ENCODE data around the gene CNTNAP2.
"Not testable (repeated sequence)": the region's sequence is repeated elsewhere in the genome, so short reads cannot be mapped to it uniquely, and the experiment has no call there.

CNTNAP2 gene

GRCh38 chr7:147651601-147652000 lies 1535.0 kb downstream of the CNTNAP2 start:
- DNase-seq (ENCODE audit: low spot score), result no peak

GRCh38 chr7:147653456-147653855 lies 1536.9 kb downstream of the CNTNAP2 start:
- no peak for DNase-seq (ENCODE audit: low spot score)

GRCh38 chr7:147658392-147658967 lies 1541.9 kb downstream of the CNTNAP2 start:
- DNase-seq (ENCODE audit: low spot score), result no peak

- no peak for DNase-seq (ENCODE audit: low spot score)
These were observed 1542.7 kb downstream of the CNTNAP2 start for GRCh38 chr7:147659036-147659995.

- no peak for DNase-seq (ENCODE audit: low spot score)
These were observed 1547.9 kb downstream of the CNTNAP2 start for GRCh38 chr7:147664541-147664940.

- DNase-seq (ENCODE audit: low spot score), result no peak
These were observed 1554.2 kb downstream of the CNTNAP2 start for GRCh38 chr7:147670759-147671158.

GRCh38 chr7:147674705-147675104 lies 1558.1 kb downstream of the CNTNAP2 start:
- DNase-seq (ENCODE audit: low spot score), result no peak

GRCh38 chr7:147678943-147679342 lies 1562.3 kb downstream of the CNTNAP2 start:
- DNase-seq (ENCODE audit: low spot score), result no peak

- no peak for DNase-seq (ENCODE audit: low spot score)
These were observed 1564.9 kb downstream of the CNTNAP2 start for GRCh38 chr7:147681530-147681929.

- no peak for DNase-seq (ENCODE audit: low spot score)
These were observed 1584.1 kb downstream of the CNTNAP2 start for GRCh38 chr7:147700702-147701101.

GRCh38 chr7:147707926-147708325 lies 1591.3 kb downstream of the CNTNAP2 start:
- no peak for DNase-seq (ENCODE audit: low spot score)

- DNase-seq (ENCODE audit: low spot score), result no peak
These were observed 1592.3 kb downstream of the CNTNAP2 start for GRCh38 chr7:147708871-147709270.

GRCh38 chr7:147711447-147711846 lies 1594.8 kb downstream of the CNTNAP2 start:
- DNase-seq (ENCODE audit: low spot score), result no peak

GRCh38 chr7:147721962-147722830 lies 1605.6 kb downstream of the CNTNAP2 start:
- no peak for DNase-seq (ENCODE audit: low spot score)

GRCh38 chr7:147723536-147723935 lies 1606.9 kb downstream of the CNTNAP2 start:
- no peak for DNase-seq (ENCODE audit: low spot score)

GRCh38 chr7:147731311-147731710 lies 1614.7 kb downstream of the CNTNAP2 start:
- DNase-seq (ENCODE audit: low spot score), result no peak

GRCh38 chr7:147737559-147738214 lies 1621.1 kb downstream of the CNTNAP2 start:
- DNase-seq (ENCODE audit: low spot score), result not testable (repeated sequence)

- DNase-seq (ENCODE audit: low spot score), result no peak
These were observed 1625.7 kb downstream of the CNTNAP2 start for GRCh38 chr7:147742301-147742700.

GRCh38 chr7:147756300-147756699 lies 1639.7 kb downstream of the CNTNAP2 start:
- no peak for DNase-seq (ENCODE audit: low spot score)

GRCh38 chr7:147759327-147759943 lies 1642.8 kb downstream of the CNTNAP2 start:
- no peak for DNase-seq (ENCODE audit: low spot score)

GRCh38 chr7:147765301-147765700 lies 1648.7 kb downstream of the CNTNAP2 start:
- DNase-seq (ENCODE audit: low spot score), result no peak
